ENCODE measurements around the gene ETNK2. TPM values are rescaled to one million over a fixed set of nuclear protein-coding genes. Genes with fewer than 3 reads are reported as not detected.

ETNK2 gene
- total and polyA plus RNA-seq, 2 of the 8 experiments (the other 6 are each of a cell fraction or from before 2014, with no cell fraction given), result 20.1 to 26.7 TPM

DNA sequence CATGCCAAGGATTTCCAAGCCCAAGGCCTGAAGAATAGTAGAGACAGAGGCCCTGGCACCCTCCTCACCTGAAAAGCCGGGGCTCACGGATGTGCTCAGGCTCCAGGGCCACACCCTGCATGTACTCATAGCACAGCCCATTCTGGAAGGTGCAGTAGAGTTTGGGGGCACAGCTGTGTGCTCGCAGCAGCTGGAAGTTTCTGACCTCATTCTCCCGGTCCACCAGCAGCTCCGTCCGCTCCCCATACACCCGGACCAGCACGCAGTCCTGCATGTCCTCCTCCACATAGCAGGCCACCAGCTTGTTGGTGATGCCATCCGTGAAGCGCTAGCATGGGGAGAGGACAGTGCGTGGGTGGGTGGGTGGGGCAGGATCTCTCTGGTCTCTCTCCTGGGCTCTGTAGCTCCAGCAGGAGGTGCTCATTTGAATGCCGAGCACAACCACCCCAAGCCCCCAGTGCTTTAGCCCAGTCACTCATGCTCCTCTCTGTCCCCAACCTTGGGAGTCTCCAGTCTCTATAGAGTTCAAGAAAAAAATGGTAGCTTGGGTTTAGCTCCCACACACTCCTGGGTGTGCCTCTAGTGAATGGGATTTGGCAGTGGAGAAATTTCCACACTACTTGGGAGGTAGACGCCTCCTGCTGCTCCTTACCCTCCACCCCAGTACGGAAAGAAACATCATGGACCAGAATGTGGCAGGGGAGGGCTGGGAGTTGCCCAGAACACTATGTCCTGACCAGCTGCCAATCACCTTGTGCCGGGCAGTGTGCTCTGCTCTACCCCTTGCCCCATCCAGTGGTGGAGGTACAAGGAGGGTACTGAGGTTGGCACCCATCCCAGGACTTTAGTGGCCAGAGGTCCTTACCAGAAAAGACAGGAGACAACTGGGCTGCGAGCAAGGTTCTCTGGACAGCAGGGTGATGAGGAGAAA is 1.9 kb downstream of the ETNK2 start (continued):
- TF ChIP-seq EZH2 (IDR thresholded peaks at IDR 0.05; ENCODE audit: low read depth, low read length, severe bottlenecking) (no peak), YY1 (IDR thresholded peaks at IDR 0.05; ENCODE audit: low read depth, low read length) (no peak), SIX5 (IDR thresholded peaks at IDR 0.05; ENCODE audit: low read depth, low read length) (no peak), JUND (IDR thresholded peaks at IDR 0.05; ENCODE audit: low read length) (no peak), BCL11A (IDR thresholded peaks at IDR 0.05; ENCODE audit: low read depth in 2 of 2, low read length in 2 of 2) (no peak), TBP (IDR thresholded peaks at IDR 0.05; ENCODE audit: low read depth, low read length) (no peak), HDAC6 (IDR thresholded peaks at IDR 0.05; ENCODE audit: low read depth, low read length) (no peak), CBX5 (IDR thresholded peaks at IDR 0.05; ENCODE audit: low read depth, low read length) (no peak), CHD1 (IDR thresholded peaks at IDR 0.05; ENCODE audit: low read depth, low read length) (no peak)
- TF ChIP-seq, protein P1, sequence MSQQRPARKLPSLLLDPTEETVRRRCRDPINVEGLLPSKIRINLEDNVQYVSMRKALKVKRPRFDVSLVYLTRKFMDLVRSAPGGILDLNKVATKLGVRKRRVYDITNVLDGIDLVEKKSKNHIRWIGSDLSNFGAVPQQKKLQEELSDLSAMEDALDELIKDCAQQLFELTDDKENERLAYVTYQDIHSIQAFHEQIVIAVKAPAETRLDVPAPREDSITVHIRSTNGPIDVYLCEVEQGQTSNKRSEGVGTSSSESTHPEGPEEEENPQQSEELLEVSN (IDR thresholded peaks at IDR 0.05), result no peak
- TF ChIP-seq, protein P2, sequence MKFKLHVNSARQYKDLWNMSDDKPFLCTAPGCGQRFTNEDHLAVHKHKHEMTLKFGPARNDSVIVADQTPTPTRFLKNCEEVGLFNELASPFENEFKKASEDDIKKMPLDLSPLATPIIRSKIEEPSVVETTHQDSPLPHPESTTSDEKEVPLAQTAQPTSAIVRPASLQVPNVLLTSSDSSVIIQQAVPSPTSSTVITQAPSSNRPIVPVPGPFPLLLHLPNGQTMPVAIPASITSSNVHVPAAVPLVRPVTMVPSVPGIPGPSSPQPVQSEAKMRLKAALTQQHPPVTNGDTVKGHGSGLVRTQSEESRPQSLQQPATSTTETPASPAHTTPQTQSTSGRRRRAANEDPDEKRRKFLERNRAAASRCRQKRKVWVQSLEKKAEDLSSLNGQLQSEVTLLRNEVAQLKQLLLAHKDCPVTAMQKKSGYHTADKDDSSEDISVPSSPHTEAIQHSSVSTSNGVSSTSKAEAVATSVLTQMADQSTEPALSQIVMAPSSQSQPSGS (IDR thresholded peaks at IDR 0.05; ENCODE audit: low read length), result no peak
